Neural cell (in vitro differentiated cells): ENCODE measurements around the gene TWNK.

Experiments used
- EP300 ChIP-seq: fragments of 450-650 bp; conservative IDR thresholded peaks from 2 replicates; pipeline ENCODE4 v1.6.1; 2014; ENCODE audit warnings: antibody characterized with exemption, mild to moderate bottlenecking, moderate library complexity; ENCODE audit not compliant: poor library complexity, severe bottlenecking
- EZH2 ChIP-seq: fragments of 200-600, 300-800 bp; shearing (Covaris generic), sonication (generic); IDR thresholded peaks from 2 replicates; pipeline ENCODE4 v1.6.1; 2014; ENCODE audit warnings: antibody characterized with exemption, low read length, borderline replicate concordance, mild to moderate bottlenecking; ENCODE audit not compliant: insufficient read depth, poor library complexity, severe bottlenecking
- POLR2AphosphoS5 ChIP-seq: IDR thresholded peaks from 2 replicates; pipeline ENCODE4 v1.6.1; 2012
- TAF1 ChIP-seq: IDR thresholded peaks from 2 replicates; pipeline ENCODE4 v1.6.1; 2012; ENCODE audit warnings: low read depth
- TF ChIP-seq, protein P1 (sequence below): fragments of 450-650 bp; IDR thresholded peaks from 2 replicates; pipeline ENCODE4 v1.5.1; 2014; ENCODE audit warnings: antibody characterized with exemption, mild to moderate bottlenecking, moderate library complexity; ENCODE audit not compliant: poor library complexity, severe bottlenecking
- TF ChIP-seq, protein P2 (sequence below): IDR thresholded peaks from 2 replicates; pipeline ENCODE4 v1.6.1; 2012; ENCODE audit warnings: borderline replicate concordance

GRCh38 chr10:101000915-101001658, 13.7 kb downstream of the TWNK start:
- TF ChIP-seq, protein P1, sequence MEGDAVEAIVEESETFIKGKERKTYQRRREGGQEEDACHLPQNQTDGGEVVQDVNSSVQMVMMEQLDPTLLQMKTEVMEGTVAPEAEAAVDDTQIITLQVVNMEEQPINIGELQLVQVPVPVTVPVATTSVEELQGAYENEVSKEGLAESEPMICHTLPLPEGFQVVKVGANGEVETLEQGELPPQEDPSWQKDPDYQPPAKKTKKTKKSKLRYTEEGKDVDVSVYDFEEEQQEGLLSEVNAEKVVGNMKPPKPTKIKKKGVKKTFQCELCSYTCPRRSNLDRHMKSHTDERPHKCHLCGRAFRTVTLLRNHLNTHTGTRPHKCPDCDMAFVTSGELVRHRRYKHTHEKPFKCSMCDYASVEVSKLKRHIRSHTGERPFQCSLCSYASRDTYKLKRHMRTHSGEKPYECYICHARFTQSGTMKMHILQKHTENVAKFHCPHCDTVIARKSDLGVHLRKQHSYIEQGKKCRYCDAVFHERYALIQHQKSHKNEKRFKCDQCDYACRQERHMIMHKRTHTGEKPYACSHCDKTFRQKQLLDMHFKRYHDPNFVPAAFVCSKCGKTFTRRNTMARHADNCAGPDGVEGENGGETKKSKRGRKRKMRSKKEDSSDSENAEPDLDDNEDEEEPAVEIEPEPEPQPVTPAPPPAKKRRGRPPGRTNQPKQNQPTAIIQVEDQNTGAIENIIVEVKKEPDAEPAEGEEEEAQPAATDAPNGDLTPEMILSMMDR = no peak
- TF ChIP-seq TAF1 (no peak), POLR2AphosphoS5 (no peak), EZH2 (no peak), EP300 (no peak)
- TF ChIP-seq, protein P2, sequence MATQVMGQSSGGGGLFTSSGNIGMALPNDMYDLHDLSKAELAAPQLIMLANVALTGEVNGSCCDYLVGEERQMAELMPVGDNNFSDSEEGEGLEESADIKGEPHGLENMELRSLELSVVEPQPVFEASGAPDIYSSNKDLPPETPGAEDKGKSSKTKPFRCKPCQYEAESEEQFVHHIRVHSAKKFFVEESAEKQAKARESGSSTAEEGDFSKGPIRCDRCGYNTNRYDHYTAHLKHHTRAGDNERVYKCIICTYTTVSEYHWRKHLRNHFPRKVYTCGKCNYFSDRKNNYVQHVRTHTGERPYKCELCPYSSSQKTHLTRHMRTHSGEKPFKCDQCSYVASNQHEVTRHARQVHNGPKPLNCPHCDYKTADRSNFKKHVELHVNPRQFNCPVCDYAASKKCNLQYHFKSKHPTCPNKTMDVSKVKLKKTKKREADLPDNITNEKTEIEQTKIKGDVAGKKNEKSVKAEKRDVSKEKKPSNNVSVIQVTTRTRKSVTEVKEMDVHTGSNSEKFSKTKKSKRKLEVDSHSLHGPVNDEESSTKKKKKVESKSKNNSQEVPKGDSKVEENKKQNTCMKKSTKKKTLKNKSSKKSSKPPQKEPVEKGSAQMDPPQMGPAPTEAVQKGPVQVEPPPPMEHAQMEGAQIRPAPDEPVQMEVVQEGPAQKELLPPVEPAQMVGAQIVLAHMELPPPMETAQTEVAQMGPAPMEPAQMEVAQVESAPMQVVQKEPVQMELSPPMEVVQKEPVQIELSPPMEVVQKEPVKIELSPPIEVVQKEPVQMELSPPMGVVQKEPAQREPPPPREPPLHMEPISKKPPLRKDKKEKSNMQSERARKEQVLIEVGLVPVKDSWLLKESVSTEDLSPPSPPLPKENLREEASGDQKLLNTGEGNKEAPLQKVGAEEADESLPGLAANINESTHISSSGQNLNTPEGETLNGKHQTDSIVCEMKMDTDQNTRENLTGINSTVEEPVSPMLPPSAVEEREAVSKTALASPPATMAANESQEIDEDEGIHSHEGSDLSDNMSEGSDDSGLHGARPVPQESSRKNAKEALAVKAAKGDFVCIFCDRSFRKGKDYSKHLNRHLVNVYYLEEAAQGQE = no peak
